D721Med (cell line): ENCODE results near the gene PRRG1.
"Not testable (repeated sequence)": the region's sequence is repeated elsewhere in the genome, so short reads cannot be mapped to it uniquely, and the experiment has no call there.

Experiments used
- DNase-seq: peaks from one replicate; pipeline ENCODE4 v3.0.0; 2011; ENCODE audit warnings: low spot score; ENCODE audit not compliant: insufficient read length
- FAIRE-seq: peaks from 2 replicates; lab custom pipeline; 2011; peaks lifted over from hg19 to GRCh38; lab: Jason Lieb, UNC
- CTCF ChIP-seq: IDR thresholded peaks from 2 replicates; pipeline ENCODE4 v1.5.1; 2012; ENCODE audit warnings: mild to moderate bottlenecking, control low read depth; ENCODE audit not compliant: insufficient read depth; ENCODE audit errors: missing control alignments

PRRG1 gene

GRCh38 chrX:37485429-37485828, 136.3 kb downstream of the PRRG1 start:
- FAIRE-seq (no peak), DNase-seq (no peak)
- no peak for TF ChIP-seq CTCF

- DNase-seq (no peak), FAIRE-seq (no peak)
- no peak for TF ChIP-seq CTCF
Measured at GRCh38 chrX:37487271-37487670, 138.1 kb downstream of the PRRG1 start.

GRCh38 chrX:37488323-37488722, 139.2 kb downstream of the PRRG1 start:
- no peak for TF ChIP-seq CTCF
- DNase-seq (no peak), FAIRE-seq (no peak)

- no peak for FAIRE-seq
- no peak for DNase-seq
- no peak for TF ChIP-seq CTCF
Measured at GRCh38 chrX:37491686-37492085, 142.5 kb downstream of the PRRG1 start.

GRCh38 chrX:37495760-37496159, 146.6 kb downstream of the PRRG1 start:
- not testable (repeated sequence) for DNase-seq
- FAIRE-seq: peak; percentile 53

GRCh38 chrX:37497126-37497525, 148.0 kb downstream of the PRRG1 start:
- peak; percentile 88 for FAIRE-seq

GRCh38 chrX:37498323-37498722, 149.2 kb downstream of the PRRG1 start:
- FAIRE-seq: peak; percentile 25
- DNase-seq: not testable (repeated sequence)

More at GRCh38 chrX:37497126-37497525, 148.0 kb downstream of the PRRG1 start:
- DNase-seq: not testable (repeated sequence)

GRCh38 chrX:37499649-37500048, 150.5 kb downstream of the PRRG1 start:
- DNase-seq, FAIRE-seq: not testable (repeated sequence)

- FAIRE-seq: no peak
- no peak for TF ChIP-seq CTCF
- no peak for DNase-seq
Measured at GRCh38 chrX:37504991-37505390, 155.8 kb downstream of the PRRG1 start.
